Right cardiac atrium (tissue), 5 donors: ENCODE data around the gene SDCCAG8. TPM values are rescaled to one million over a fixed set of nuclear protein-coding genes. Genes with fewer than 3 reads are reported as not detected.

ENCODE experiments used
- ATAC-seq, 2 donors: fragments of 200-7000 bp; cut with Tn5 transposase; one replicate each; pipeline versions ENCODE4 v1.8.0 to v1.9.1; 2020; ENCODE audit warnings: moderate library complexity in 2 of 2, mild to moderate bottlenecking in 1 of 2
- DNase-seq, 3 donors: peaks; one replicate each; pipeline ENCODE4 v3.0.0-alpha.2; 2020
- H3K27ac ChIP-seq: one replicate; pipeline ENCODE4 v1.5.1; 2013; ENCODE audit warnings: mild to moderate bottlenecking, low read length, control low read depth, moderate library complexity
- H3K27me3 ChIP-seq: one replicate; pipeline ENCODE4 v1.6.1; 2013; ENCODE audit not compliant: control insufficient read depth, insufficient read depth
- H3K4me1 ChIP-seq: one replicate; pipeline ENCODE4 v1.6.1; 2013; ENCODE audit warnings: low read length; ENCODE audit not compliant: control insufficient read depth, insufficient read depth
- H3K4me3 ChIP-seq: one replicate; pipeline ENCODE4 v1.5.1; 2013; ENCODE audit warnings: low read length, control low read depth
- H3K9me3 ChIP-seq: one replicate; pipeline ENCODE4 v1.6.1; 2013; ENCODE audit warnings: low read length; ENCODE audit not compliant: control insufficient read depth
- WGBS: extraction: QIAGEN DNeasy Blood & Tissue Kit; methylation state at CpG from one replicate; pipeline ENCODE4 v1.1.7; 2013; 5-methylcytosine and 5-hydroxymethylcytosine counted together
- intact Hi-C, 4 donors: fragments of 100-400 bp; cut with DNase I; formaldehyde crosslinking; loops; one replicate each; pipeline versions ENCODE4 v1.11.0 to v1.14.0; 2022 to 2023
- polyA plus RNA-seq: library from polyadenylated mRNA; stranded (reverse); fragments of 200-250 nt; gene quantifications from one replicate; pipeline ENCODE4 v1.2.3, GENCODE V29; 2013
- total RNA-seq, 4 donors: library from RNA; stranded (reverse); fragmentation: NEBNext Ultra II Directional; extraction: Animal tissue kit (Norgen Biotek cat#: 25700); gene quantifications; one replicate each; pipeline ENCODE4 v1.2.1, GENCODE V29; 2021
- donor health status: healthy with polysubstance abuse.
- donor health status: DM: no; HTN: yes; CAD: no.
- donor health status: DM: no; HTN: no; CAD: no.
- donor health status: DM: no; HTN: yes; CAD: no; lungs with severe emphysema.
- donor health status: DM: yes; HTN: yes; CAD: no.

Gene SDCCAG8
- total and polyA plus RNA-seq, 5 donors: 16.9 to 31.7 (median 26.6) TPM

DNA sequence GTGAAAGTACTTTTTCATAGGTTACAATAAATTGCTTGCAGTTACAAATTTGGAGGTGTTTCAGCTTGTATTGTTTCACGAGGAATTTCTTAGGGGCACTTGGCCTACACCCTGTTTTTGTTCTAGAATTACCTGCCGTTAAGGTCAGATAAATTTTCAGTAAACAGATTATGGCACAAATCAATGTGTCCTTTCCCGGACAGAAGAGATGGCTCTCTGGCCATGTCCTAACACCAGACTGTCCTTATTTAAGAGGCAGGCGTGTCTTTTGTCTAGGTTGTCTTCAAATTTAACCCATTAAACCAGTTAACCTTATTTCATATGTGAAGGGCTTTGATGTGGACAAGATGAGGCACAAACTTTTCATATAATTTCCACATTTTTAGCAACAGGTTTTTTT is 243.4 kb downstream of the SDCCAG8 start:
- WGBS: 85% methylated on average over 4 of the region's 4 CpGs
- Histone ChIP-seq H3K4me3 (no peak overlapping the region), H3K4me1 (peaks cover 2% of the 10 kb centered on the region), H3K27ac (no peak overlapping the region), H3K27me3 (no peaks in the 10 kb centered on the region), H3K9me3 (no peaks in the 10 kb centered on the region)
- intact Hi-C loops: no loop called here
- ATAC-seq (no peak), DNase-seq (no peak)

DNA sequence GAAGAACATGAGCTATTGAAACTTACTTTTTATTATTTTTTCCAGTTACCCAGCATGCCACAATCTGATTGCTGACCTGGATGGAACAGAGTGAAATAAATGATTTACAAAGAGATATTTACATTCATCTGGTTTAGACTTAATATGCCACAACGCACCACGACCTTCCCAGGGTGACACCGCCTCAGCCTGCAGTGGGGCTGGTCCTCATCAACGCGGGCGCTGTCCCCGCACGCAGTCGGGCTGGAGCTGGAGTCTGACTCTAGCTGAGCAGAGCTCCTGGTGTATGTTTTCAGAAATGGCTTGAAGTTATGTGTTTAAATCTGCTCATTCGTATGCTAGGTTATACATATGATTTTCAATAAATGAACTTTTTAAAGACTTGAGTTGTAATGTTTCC is 243.9 kb downstream of the SDCCAG8 start:
- Histone ChIP-seq H3K9me3 (no peaks in the 10 kb centered on the region), H3K4me3 (no peak overlapping the region), H3K27ac (no peak overlapping the region), H3K4me1 (peaks cover 2% of the 10 kb centered on the region), H3K27me3 (no peaks in the 10 kb centered on the region)
- WGBS: 95% methylated on average over 10 of the region's 10 CpGs
- intact Hi-C loops: no loop called here
- no peak for DNase-seq
- no peak for ATAC-seq

DNA sequence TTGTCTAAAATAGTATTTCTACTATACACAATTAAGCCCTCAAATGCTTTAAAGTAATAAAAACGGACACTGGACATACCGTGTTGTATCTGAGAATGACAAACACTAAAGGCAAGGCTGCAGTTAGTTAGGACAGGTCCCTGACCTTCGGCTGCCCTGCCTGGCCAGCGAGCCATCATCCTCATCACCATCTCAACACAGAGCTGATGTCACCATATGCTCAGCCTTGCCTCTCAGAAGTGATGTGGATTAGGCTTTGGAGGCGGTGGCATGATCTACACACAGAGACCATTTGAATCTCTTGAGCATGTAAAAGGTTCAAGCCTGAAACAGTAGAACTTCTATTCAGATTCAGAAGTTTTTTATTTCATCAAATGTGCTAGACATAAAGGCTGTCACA is 244.7 kb downstream of the SDCCAG8 start:
- Histone ChIP-seq H3K9me3 (no peaks in the 10 kb centered on the region), H3K4me1 (peaks cover 1% of the 10 kb centered on the region), H3K4me3 (no peak overlapping the region), H3K27ac (no peak overlapping the region), H3K27me3 (no peaks in the 10 kb centered on the region)
- intact Hi-C loops: no loop called here
- 95% methylated on average over 5 of the region's 5 CpGs for WGBS
- no peak for ATAC-seq
- no peak for DNase-seq

DNA sequence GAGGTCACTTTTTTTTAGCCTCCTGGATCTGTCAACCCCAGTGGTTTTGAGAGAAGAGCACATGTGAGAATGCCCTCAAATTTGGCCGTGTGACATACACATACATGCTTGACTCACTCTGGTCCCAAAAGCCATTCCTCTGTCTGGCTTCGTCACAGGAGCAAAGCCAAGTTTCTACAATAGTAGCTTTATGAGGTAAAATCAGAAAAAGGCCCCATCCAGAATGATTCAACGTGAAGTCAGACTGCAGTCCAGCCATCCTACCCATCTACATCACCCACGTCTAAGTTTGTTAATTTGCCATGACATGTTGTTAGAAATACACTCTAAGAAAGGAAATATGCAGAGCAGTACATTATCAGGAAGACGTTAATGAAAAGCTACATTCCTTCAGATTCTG is 245.2 kb downstream of the SDCCAG8 start:
- Histone ChIP-seq H3K4me1 (no peaks in the 10 kb centered on the region), H3K9me3 (no peaks in the 10 kb centered on the region), H3K27me3 (no peaks in the 10 kb centered on the region), H3K27ac (peak overlapping the region; percentile 39), H3K4me3 (no peak overlapping the region)
- DNase-seq (no peak), ATAC-seq (peak; percentile 14 to 64)
- WGBS: 67% methylated on average over 5 of the region's 5 CpGs
- intact Hi-C loops: no loop called here

DNA sequence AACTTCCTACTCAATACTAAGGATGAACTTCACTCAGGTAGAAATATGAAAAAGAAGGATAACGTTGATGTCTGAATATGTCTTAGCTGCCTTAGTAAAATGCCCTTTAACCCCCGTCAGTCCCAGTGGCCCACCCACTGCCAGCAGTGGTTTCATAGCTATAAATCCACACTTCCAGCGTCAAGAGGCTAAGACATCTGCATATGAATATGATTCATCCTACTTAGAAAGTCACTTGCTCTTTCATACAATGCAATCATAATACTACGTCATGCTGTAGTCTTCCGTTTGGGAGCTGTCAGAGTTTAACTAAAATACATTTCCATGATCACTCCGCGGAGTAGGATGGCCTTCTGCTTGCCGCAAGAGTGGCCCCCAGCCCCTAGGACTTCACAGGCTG is 247.3 kb downstream of the SDCCAG8 start:
- no peak overlapping the region for H3K27ac ChIP-seq
- DNase-seq: no peak
- intact Hi-C loops: no loop called here
- H3K4me3 ChIP-seq: no peak overlapping the region
- H3K27me3 ChIP-seq: no peaks in the 10 kb centered on the region
- ATAC-seq: no peak
- no peaks in the 10 kb centered on the region for H3K4me1 ChIP-seq
- H3K9me3 ChIP-seq: no peaks in the 10 kb centered on the region
- WGBS: 96% methylated on average over 8 of the region's 8 CpGs

DNA sequence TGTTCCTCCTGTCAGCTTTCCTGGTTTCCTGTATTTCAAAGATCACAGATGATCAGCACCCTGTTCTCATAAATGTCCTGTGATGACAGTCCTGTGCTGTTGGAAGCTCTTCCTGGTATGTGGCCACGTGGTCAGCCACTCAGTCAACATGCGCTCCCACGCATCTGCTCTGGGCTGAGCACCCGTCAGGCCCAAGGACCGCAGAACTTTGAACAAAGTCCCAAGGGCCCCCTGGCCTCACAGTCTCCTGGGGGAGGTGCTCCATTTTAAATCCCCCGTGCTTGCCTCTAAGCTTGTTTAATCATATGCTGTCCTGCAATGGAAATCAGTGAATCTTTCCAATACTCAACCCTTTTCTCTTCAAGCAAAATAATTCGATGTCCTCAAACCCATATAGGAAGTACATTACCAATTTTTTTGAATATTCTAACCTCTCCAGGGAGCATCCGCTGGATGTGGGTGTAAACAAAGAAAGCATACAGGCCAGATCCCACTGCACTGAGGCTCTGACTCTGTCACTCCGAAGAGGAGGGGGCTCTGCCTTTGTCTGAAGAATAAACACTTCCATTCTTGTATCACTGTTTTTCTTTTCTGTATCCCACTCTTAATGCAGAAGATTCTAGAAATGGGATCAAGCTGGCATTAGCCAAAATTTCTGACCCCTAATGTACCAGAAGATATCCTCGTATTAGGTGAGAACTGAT is 250.3 kb downstream of the SDCCAG8 start:
- Histone ChIP-seq H3K4me1 (no peaks in the 10 kb centered on the region), H3K9me3 (no peaks in the 10 kb centered on the region), H3K4me3 (no peak overlapping the region), H3K27me3 (no peaks in the 10 kb centered on the region), H3K27ac (no peak overlapping the region)
- intact Hi-C loops: no loop called here
- no peak for DNase-seq
- WGBS: 62% methylated on average over 10 of the region's 10 CpGs
- peak in 1 of 2 donors; percentile 47 for ATAC-seq

DNA sequence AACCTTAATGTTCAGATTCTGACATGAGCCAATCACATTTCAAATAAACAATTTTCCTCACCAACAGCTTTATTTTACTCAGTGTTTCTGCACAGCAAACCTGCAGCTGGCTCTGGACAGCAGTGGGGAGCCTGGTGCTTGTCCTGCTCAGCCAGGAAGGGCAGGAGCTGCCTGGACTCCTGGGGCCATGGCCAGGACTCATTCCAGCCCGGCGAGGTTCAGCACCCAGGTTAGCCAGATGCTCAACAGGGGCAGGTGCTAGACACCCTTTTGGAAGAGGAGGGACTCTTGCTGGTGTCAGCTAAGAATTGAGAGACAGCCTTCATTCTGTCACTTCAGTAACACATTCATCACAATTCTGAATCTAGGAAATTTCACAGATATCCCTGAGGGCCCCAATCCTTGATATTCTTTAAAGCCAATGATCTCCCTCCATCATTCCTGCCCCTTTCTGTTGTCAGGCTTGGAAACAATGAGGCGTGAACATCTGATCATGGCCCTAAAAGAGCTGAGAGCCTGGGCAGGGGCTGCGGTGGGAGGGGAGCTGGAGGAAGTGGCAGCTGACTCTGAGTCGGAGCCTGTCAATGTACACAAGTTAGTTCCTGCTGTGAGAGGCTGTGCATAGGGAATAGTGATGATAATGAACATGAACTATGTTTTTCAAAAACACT is 251.3 kb downstream of the SDCCAG8 start:
- no peak overlapping the region for H3K27ac ChIP-seq
- ATAC-seq: no peak
- DNase-seq: no peak
- H3K4me3 ChIP-seq: no peak overlapping the region
- intact Hi-C loops: no loop called here
- H3K9me3 ChIP-seq: no peaks in the 10 kb centered on the region
- H3K4me1 ChIP-seq: no peaks in the 10 kb centered on the region
- 76% methylated on average over 5 of the region's 5 CpGs for WGBS
- no peaks in the 10 kb centered on the region for H3K27me3 ChIP-seq

DNA sequence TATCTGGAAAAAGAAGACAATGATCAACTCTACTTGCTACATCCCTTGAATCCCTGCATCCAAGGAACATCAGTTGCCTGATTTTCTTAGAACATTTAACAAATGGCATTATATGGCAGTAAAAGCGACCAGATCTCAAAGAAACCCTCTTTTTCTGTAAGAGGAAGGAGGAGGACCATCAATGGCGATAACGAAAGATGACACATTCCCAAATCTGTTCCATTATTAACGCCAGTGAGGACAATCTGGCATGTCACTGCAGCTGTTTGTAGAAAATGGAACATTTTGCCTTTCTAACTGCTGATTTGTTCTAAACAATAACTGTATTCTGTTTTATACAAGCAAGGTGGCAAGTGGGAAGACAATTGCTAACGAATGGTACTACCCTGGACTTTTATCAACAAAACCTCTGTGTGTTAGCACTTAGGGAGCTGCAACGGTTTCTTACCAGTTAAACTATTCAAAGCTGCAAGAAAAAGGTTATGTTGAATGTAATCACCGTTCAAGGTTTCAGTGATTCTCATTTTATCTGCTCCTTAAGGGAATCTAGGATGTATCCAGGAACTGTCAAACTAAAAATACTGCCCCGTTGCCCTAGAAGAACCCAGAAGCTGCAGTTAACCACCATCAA is 251.9 kb downstream of the SDCCAG8 start:
- Histone ChIP-seq H3K27me3 (no peaks in the 10 kb centered on the region), H3K4me3 (no peak overlapping the region), H3K9me3 (no peaks in the 10 kb centered on the region), H3K27ac (no peak overlapping the region), H3K4me1 (no peaks in the 10 kb centered on the region)
- WGBS: 83% methylated on average over 8 of the region's 8 CpGs
- ATAC-seq (no peak), DNase-seq (no peak)
- intact Hi-C loops: no loop called here

DNA sequence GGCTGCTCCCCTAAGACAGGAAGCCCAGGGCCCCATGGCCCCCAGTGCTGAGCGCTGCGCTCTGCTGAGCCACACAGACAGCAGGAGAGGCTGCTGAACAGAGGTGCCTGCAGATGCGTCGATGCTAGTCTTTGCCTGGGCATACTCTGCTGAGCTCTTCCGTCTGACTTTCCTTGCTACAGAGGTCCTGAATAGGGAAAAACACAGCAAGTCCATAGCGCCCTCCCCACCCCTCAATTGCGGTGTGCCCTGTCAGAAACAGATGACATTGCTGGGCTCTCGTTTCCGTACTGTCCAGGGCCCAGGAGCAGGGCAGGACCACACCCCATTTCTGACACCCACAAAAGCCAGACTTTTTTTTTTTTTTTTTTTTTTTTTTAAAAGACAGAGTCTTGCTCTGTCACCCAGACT is 252.5 kb downstream of the SDCCAG8 start:
- Histone ChIP-seq H3K4me3 (no peak overlapping the region), H3K9me3 (no peaks in the 10 kb centered on the region), H3K27ac (no peak overlapping the region), H3K4me1 (no peaks in the 10 kb centered on the region), H3K27me3 (no peaks in the 10 kb centered on the region)
- intact Hi-C loops: no loop called here
- WGBS: 82% methylated on average over 9 of the region's 9 CpGs
- DNase-seq (no peak), ATAC-seq (peak; percentile 42 to 52)

DNA sequence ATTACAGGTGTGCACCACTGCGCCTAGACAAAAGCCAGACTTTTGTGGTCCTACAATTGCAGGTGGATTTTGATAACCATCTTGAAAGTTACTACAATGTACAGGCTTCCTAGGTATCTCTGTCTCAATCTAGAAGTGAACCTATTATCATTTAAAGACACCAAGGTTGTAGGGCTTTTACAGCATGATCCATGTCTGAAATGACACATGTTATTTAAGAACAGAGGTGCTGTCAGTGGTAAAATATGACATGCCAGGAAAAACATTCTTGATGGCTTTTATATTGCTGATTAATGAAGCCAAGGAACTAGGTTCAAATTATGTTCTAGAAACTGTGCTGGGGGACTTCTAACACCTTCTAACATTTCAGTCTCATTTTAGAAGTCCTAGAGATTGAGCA is 253.1 kb downstream of the SDCCAG8 start:
- H3K4me1 ChIP-seq: no peaks in the 10 kb centered on the region
- intact Hi-C loops: no loop called here
- DNase-seq (no peak), ATAC-seq (no peak)
- H3K9me3 ChIP-seq: no peaks in the 10 kb centered on the region
- WGBS: 95% methylated on average over 1 of the region's 1 CpG
- H3K4me3 ChIP-seq: no peak overlapping the region
- no peak overlapping the region for H3K27ac ChIP-seq
- H3K27me3 ChIP-seq: no peaks in the 10 kb centered on the region

DNA sequence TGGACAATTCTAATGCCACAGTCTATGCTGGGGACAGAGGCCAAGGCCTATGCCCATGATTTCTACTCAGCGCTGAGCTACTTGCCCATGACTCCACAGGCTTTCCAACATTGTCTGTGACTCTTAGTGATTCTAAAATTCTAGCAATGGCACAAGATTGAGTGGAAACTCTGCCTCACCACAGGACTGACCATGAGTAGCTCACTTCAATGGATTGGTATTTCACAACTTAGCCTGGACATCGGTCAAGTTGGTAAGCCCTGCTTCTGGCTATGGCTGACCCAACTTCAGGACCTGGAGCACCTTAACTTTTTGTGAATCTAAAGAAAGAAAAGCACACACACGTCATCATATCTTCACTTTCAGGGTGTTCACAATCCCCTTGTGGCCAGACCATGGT is 255.1 kb downstream of the SDCCAG8 start:
- WGBS: 95% methylated on average over 3 of the region's 3 CpGs
- no peak for ATAC-seq

More for the DNA sequence above, 255.1 kb downstream of the SDCCAG8 start:
- Histone ChIP-seq H3K27me3 (no peaks in the 10 kb centered on the region), H3K4me3 (no peak overlapping the region), H3K4me1 (no peaks in the 10 kb centered on the region), H3K9me3 (no peaks in the 10 kb centered on the region), H3K27ac (no peak overlapping the region)
- intact Hi-C loops: no loop called here
- no peak for DNase-seq
